GM12878 (cell line): ENCODE data around the gene SKAP1. TPM values are rescaled to one million over a fixed set of nuclear protein-coding genes. Genes with fewer than 3 reads are reported as not detected.

Experiments used
- ATAC-seq: fragments of 200-7000 bp; cut with Tn5 transposase; 3 replicates; pipeline ENCODE4 v1.9.1; 2020; ENCODE audit warnings: mild to moderate bottlenecking, moderate library complexity
- BruUV-seq: library from RNA; stranded (reverse); fragments of 400-500 nt; replicated peaks from 2 replicates; lab custom pipeline; 2021; lab: Mats Ljungman, UMichigan
- CTCF ChIA-PET: fragments of 300-600 bp; sonication (Branson Sonifier 250); formaldehyde crosslinking; extraction: SDS; loops from one replicate; lab custom pipeline; 2021; ENCODE audit warnings: inconsistent platforms; lab: Yijun Ruan, JAX
- POLR2A ChIA-PET: fragments of 350-600 bp; formaldehyde crosslinking; extraction: SDS; loops from one replicate; lab custom pipeline; 2021; ENCODE audit warnings: inconsistent platforms; lab: Charles Lee
- RAD21 ChIA-PET: fragments of 300-600 bp; sonication (Branson Sonifier 250); formaldehyde crosslinking; loops from one replicate; lab custom pipeline; 2023; ENCODE audit warnings: antibody characterized with exemption; ENCODE audit not compliant: unreplicated experiment; lab: Charles Lee
- SMC1A ChIA-PET: fragments of 300-600 bp; sonication (Branson Sonifier 250); formaldehyde crosslinking; loops from one replicate; lab custom pipeline; 2023; ENCODE audit not compliant: unreplicated experiment, uncharacterized antibody; lab: Charles Lee
- DNase-seq: peaks from one replicate; pipeline ENCODE4 v3.0.0-alpha.2; 2011; ENCODE audit warnings: low read depth, low spot score
- FAIRE-seq: peaks from 3 replicates; lab custom pipeline; 2011; peaks lifted over from hg19 to GRCh38; lab: Jason Lieb, UNC
- H2AFZ ChIP-seq: 2 replicates; pipeline ENCODE4 v1.6.0; 2011; ENCODE audit warnings: low read depth, low read length, control low read depth; ENCODE audit not compliant: control insufficient read depth
- H3K27ac ChIP-seq: 2 replicates; pipeline ENCODE4 v1.5.1; 2011; ENCODE audit warnings: control low read depth; ENCODE audit not compliant: control insufficient read depth, insufficient read depth
- H3K27me3 ChIP-seq, 2 experiments: replicated peaks in 1 of 2; 2 replicates each; pipeline versions ENCODE4 v1.6.0 to v1.6.1; 2011; ENCODE audit warnings: low read length in 1 of 2; ENCODE audit not compliant: control insufficient read depth in 2 of 2, insufficient read depth in 2 of 2
- H3K36me3 ChIP-seq, 2 experiments: 2 replicates each; pipeline ENCODE4 v1.5.1; 2011; ENCODE audit warnings: low read length in 1 of 2; ENCODE audit not compliant: control insufficient read depth in 2 of 2, insufficient read depth in 2 of 2
- H3K4me1 ChIP-seq: 2 replicates; pipeline ENCODE4 v1.6.1; 2011; ENCODE audit warnings: mild to moderate bottlenecking, low read length, moderate library complexity, mixed read lengths; ENCODE audit not compliant: control insufficient read depth, insufficient read depth
- H3K4me2 ChIP-seq: 2 replicates; pipeline ENCODE4 v1.6.0; 2011; ENCODE audit warnings: control low read depth; ENCODE audit not compliant: control insufficient read depth, insufficient read depth
- H3K4me3 ChIP-seq: fragments of 200-600 bp; sonication (generic); 2 replicates; pipeline ENCODE4 v1.5.1; 2016
- H3K79me2 ChIP-seq: 2 replicates; pipeline ENCODE4 v1.6.0; 2011; ENCODE audit warnings: low read length; ENCODE audit not compliant: control insufficient read depth, insufficient read depth
- H3K9ac ChIP-seq: 2 replicates; pipeline ENCODE4 v1.8.0; 2011; ENCODE audit warnings: low read length, control low read depth, mixed read lengths; ENCODE audit not compliant: control insufficient read depth, insufficient read depth
- H3K9me3 ChIP-seq: replicated peaks from 3 replicates; pipeline ENCODE4 v1.5.1; 2011; ENCODE audit warnings: mild to moderate bottlenecking, low read length; ENCODE audit not compliant: control insufficient read depth, insufficient read depth
- H4K20me1 ChIP-seq: 2 replicates; pipeline ENCODE4 v1.6.0; 2011; ENCODE audit not compliant: control insufficient read depth, insufficient read depth
- CEBPB ChIP-seq, 2 experiments: fragments of 150-350 bp in 1 of 2; IDR thresholded peaks; 2 replicates each; pipeline ENCODE4 v1.6.1; 2012 to 2014; ENCODE audit warnings: low read depth in 2 of 2, low read length in 2 of 2, borderline replicate concordance in 1 of 2, inconsistent platforms in 1 of 2
- FOXK2 ChIP-seq: fragments of 450-650 bp; IDR thresholded peaks from 2 replicates; pipeline ENCODE4 v1.6.1; 2017; ENCODE audit warnings: mild to moderate bottlenecking, moderate library complexity
- MTA2 ChIP-seq: fragments of 450-650 bp; IDR thresholded peaks from 2 replicates; pipeline ENCODE4 v1.6.1; 2016; ENCODE audit warnings: low read depth, mild to moderate bottlenecking, moderate library complexity
- SREBF1 ChIP-seq: IDR thresholded peaks from 2 replicates; pipeline ENCODE4 v1.6.1; 2012; ENCODE audit warnings: mild to moderate bottlenecking, low read length
- TCF12 ChIP-seq: IDR thresholded peaks from 2 replicates; pipeline ENCODE4 v1.6.1; 2011; ENCODE audit warnings: low read depth, mild to moderate bottlenecking, low read length
- USF1 ChIP-seq: IDR thresholded peaks from 2 replicates; pipeline ENCODE4 v1.6.1; 2011; ENCODE audit warnings: borderline replicate concordance, low read depth, mild to moderate bottlenecking, moderate library complexity, mixed read lengths, low read length; ENCODE audit not compliant: insufficient read depth; ENCODE audit errors: extremely low read length
- WGBS: methylation state at CpG from one replicate; pipeline ENCODE4 v1.1.6; 2016; ENCODE audit warnings: low lambda C conversion rate; ENCODE audit not compliant: insufficient replicate concordance, insufficient coverage; ENCODE audit errors: missing lambda C conversion rate; 5-methylcytosine and 5-hydroxymethylcytosine counted together
- in situ Hi-C: fragments of 300-500 bp; cut with MboI; formaldehyde crosslinking; loops from 9 replicates; pipeline ENCODE4 v1.14.3; 2018; ENCODE audit warnings: mixed read lengths
- intact Hi-C: fragments of 100-400 bp; cut with micrococcal nuclease; formaldehyde crosslinking; loops from one replicate; pipeline ENCODE4 v1.14.2; 2022; ENCODE audit not compliant: unreplicated experiment
- polyA plus RNA-seq, 11 experiments: library from polyadenylated mRNA; depleted of rRNA in 4 of 11; unstranded in 6 of 11; stranded (reverse) in 5 of 11; fragments of >200 nt; fragmentation: Nextera tagmentation in 4 of 11; fragmentation: Illumina TruSeq in 1 of 11; extraction: Ambion mirVana in 4 of 11; extraction: Trizol in 1 of 11; gene quantifications; 1 replicate in 1 of 11; 2 replicates in 10 of 11; pipeline versions ENCODE4 v1.2.1 to v1.2.3, GENCODE V29; 2011 to 2016; ENCODE audit warnings: inconsistent platforms in 2 of 11, missing spikeins in 2 of 11, low read depth in 1 of 11
- total RNA-seq, 4 experiments: library from RNA; depleted of rRNA in 3 of 4; stranded (reverse); fragments of >200 nt in 3 of 4; fragmentation: Illumina TruSeq in 1 of 4; extraction: Trizol in 1 of 4; gene quantifications; 2 replicates each; pipeline versions ENCODE4 v1.2.1 to v1.2.3, GENCODE V29; 2013 to 2021

SKAP1 gene
- total and polyA plus RNA-seq, 10 of the 15 experiments (the other 5 are each of a cell fraction or from before 2014, with no cell fraction given): 17.1 to 97.6 (median 35.9) TPM

GRCh38 chr17:48169926-48170325 lies 260.1 kb downstream of the SKAP1 start:
- ATAC-seq: no peak
- ChIA-PET CTCF (no interaction called here), POLR2A (no interaction called here), RAD21 (interaction anchor here (0.6 kb wide), 1 partner anchor 99 kb away, joined by 3 read pairs; no protein-coding TSS in a partner anchor), SMC1A (no interaction called here)
- DNase-seq: no peak
- FAIRE-seq: no peak
- TF ChIP-seq TCF12 (no peak), USF1 (no peak), MTA2 (no peak), FOXK2 (no peak), CEBPB (IDR thresholded peaks at IDR 0.05; ENCODE audit: borderline replicate concordance in 1 of 2, low read depth in 2 of 2, low read length in 2 of 2) (no peak), SREBF1 (no peak)
- no TSS peak for BruUV-seq
- Histone ChIP-seq H3K9ac (no peak overlapping the region), H3K4me1 (no peaks in the 10 kb centered on the region), H2AFZ (no peak overlapping the region), H3K4me2 (no peak overlapping the region), H3K27me3 (no peaks in the 10 kb centered on the region), H3K79me2 (no peaks in the 10 kb centered on the region), H3K27ac (no peak overlapping the region), H3K9me3 (no peaks in the 10 kb centered on the region), H3K4me3 (no peak overlapping the region), H4K20me1 (no peaks in the 10 kb centered on the region), H3K36me3 (peaks cover 0 to 3% of the 10 kb centered on the region in 2 experiments; a peak in 1 of 4 replicates)
- WGBS: 96% methylated on average over 1 of the region's 1 CpG
- intact Hi-C loops (no loop called here), in situ Hi-C loops (no loop called here)
